Subcutaneous abdominal adipose tissue (tissue), 5 donors: ENCODE data around the gene ZNF428.
A peak's percentile ranks its signal among the peaks of the same experiment; 100 is the strongest.

Experiments used
- H3K27ac ChIP-seq: one replicate; pipeline ENCODE4 v1.7.0; 2013; ENCODE audit warnings: low read depth, mild to moderate bottlenecking, inconsistent platforms, low read length, moderate library complexity
- H3K27me3 ChIP-seq, 5 donors: one replicate each; pipeline ENCODE4 v1.7.0; 2013; ENCODE audit warnings: low read length in 5 of 5, inconsistent platforms in 1 of 5; ENCODE audit not compliant: control insufficient read depth in 5 of 5, insufficient read depth in 4 of 5
- H3K36me3 ChIP-seq, 5 donors: one replicate each; pipeline ENCODE4 v1.7.0; 2013; ENCODE audit warnings: low read length in 5 of 5; ENCODE audit not compliant: control insufficient read depth in 5 of 5, insufficient read depth in 5 of 5
- H3K4me1 ChIP-seq, 5 donors: one replicate each; pipeline ENCODE4 v1.7.0; 2013; ENCODE audit warnings: low read length in 5 of 5, mild to moderate bottlenecking in 3 of 5, moderate library complexity in 1 of 5; ENCODE audit not compliant: control insufficient read depth in 5 of 5, insufficient read depth in 5 of 5
- H3K4me3 ChIP-seq, 5 donors: one replicate each; pipeline ENCODE4 v1.7.0; 2013; ENCODE audit warnings: low read length in 5 of 5, low read depth in 1 of 5
- H3K9ac ChIP-seq, 5 donors: one replicate each; pipeline ENCODE4 v1.7.0; 2013; ENCODE audit warnings: low read length in 5 of 5, mild to moderate bottlenecking in 4 of 5, moderate library complexity in 3 of 5
- H3K9me3 ChIP-seq, 5 donors: one replicate each; pipeline ENCODE4 v1.7.0; 2013; ENCODE audit warnings: low read length in 5 of 5; ENCODE audit not compliant: control insufficient read depth in 5 of 5
- donor health status: healthy.
- donor health status: healthy.
- donor health status: healthy.
- donor health status: healthy.
- donor health status: healthy.

The ZNF428 gene

DNA sequence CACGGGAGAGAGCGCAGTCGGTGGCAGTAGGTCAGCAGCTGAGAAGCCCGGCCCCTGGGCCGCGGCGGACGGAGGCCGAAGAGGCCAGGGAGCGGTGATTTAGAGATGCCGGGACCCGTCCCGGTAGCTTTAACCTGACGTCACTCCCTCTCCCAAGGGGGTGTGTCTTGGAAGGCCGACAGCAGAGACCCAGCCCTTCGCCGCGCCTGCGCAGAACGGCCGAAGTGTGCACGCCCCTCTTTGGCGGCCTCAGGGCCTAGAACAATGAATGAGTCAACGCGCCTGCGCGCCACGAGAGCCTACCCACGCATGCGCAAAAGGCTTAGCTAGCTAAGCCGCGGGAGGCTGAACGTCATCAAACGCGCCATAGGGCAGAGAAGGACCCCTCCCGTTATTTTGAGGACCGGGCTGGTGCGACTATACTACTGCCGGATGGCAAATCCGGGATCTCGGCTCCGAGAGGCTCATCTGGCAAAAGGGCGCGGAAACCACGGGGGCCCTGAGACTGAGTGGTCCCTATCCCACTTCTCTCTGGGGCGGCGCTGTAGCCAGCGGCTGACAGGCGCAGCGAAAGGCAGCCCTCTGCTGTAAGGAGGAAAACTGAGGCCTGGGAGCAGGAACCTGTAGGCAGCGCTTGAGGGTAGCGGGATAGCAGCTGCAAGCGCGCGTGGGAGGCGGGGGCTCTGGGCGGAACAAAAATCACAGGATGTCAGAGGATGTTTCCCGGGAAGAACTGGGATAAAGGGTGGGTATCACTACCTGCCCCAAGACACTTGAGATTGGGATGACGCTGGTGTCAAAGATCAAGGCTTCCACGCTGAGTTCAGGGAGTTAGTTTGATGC, 23.2 kb downstream of the ZNF428 start, which contains the start of the genes IRGQ and ZNF576:
Gene IRGQ (minus strand): TSS at position 136 of the 843 bp plus-strand sequence. CDS start 796 bp downstream, outside the sequence.
Gene ZNF576 (plus strand): TSS at position 597 of the 843 bp plus-strand sequence. CDS start 514 bp downstream, outside the sequence.
- Histone ChIP-seq H3K4me3 (peak within 1 kb of the TSS; percentile 70 to 88 (median 82)), H3K9ac (peak within 1 kb of the TSS; percentile 84 to 96 (median 90)), H3K9me3 (no peaks in the 10 kb centered on the region), H3K27me3 (no peaks in the 10 kb centered on the region), H3K27ac (peak within 1 kb of the TSS; percentile 99), H3K36me3 (peaks cover 0 to 56% (median 41%) of the 10 kb centered on the region in 5 donors), H3K4me1 (peaks cover 8 to 48% (median 40%) of the 10 kb centered on the region in 5 donors)

GRCh38 chr19:43595605-43595998, 23.8 kb downstream of the ZNF428 start:
- no peaks in the 10 kb centered on the region for H3K27me3 ChIP-seq
- no peaks in the 10 kb centered on the region for H3K9me3 ChIP-seq
- peak overlapping the region; percentile 60 to 88 (median 82) for H3K4me3 ChIP-seq
- H3K9ac ChIP-seq = peak overlapping the region; percentile 84 to 94 (median 90)
- peaks cover 0 to 56% (median 43%) of the 10 kb centered on the region in 5 donors for H3K36me3 ChIP-seq
- peak overlapping the region; percentile 89 for H3K27ac ChIP-seq
- peaks cover 8 to 48% (median 40%) of the 10 kb centered on the region in 5 donors for H3K4me1 ChIP-seq

DNA sequence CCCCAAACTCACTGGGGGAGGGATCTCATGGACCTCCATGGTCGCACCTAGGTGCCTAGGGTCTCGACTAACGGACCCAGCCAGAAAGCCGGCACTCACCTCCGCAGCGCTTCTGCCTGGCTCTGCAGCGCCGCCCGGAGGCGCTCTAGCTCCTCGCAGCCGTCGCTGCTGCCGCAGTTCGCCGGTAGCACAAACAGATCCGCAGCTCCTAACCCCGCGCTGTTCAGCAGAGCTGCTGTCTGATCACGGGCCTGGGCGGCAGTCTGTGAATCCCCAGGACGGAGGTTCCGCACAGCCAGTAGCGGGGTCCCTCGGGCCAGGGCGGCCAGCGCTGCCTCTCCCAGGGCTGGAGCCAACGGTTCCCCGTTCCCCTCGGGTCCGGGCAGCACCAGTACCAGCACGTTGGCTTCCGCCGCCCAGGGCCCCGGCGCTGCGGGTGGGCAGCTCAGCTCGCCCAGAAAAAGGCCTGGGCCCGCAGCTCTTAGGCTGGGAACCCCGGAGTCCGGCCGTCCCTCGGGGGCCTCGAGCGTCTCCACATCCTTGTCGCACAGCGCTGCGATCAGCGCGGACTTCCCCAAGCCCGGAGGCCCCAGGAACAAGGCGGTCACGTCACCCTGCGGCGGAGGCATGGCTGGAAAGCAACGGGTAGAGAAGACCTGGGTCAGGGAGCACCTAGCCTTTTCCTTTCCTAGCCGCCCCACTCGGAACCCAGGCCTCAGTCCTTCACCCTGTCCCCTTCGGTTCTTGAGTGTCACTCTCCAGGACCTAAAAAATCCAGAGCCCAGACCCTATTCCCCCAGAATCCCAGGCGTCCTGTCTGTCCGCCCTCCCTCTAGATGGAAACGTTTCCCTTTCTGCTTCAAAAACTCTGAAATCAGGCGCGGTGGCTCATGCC, 24.5 kb downstream of the ZNF428 start:
- Histone ChIP-seq H3K9ac (peak overlapping the region; percentile 84 to 94 (median 90)), H3K4me1 (peaks cover 8 to 48% (median 40%) of the 10 kb centered on the region in 5 donors), H3K27ac (peak overlapping the region; percentile 89), H3K36me3 (peaks cover 0 to 56% (median 45%) of the 10 kb centered on the region in 5 donors), H3K4me3 (peak overlapping the region; percentile 60 to 88 (median 82)), H3K9me3 (no peaks in the 10 kb centered on the region), H3K27me3 (no peaks in the 10 kb centered on the region)

DNA sequence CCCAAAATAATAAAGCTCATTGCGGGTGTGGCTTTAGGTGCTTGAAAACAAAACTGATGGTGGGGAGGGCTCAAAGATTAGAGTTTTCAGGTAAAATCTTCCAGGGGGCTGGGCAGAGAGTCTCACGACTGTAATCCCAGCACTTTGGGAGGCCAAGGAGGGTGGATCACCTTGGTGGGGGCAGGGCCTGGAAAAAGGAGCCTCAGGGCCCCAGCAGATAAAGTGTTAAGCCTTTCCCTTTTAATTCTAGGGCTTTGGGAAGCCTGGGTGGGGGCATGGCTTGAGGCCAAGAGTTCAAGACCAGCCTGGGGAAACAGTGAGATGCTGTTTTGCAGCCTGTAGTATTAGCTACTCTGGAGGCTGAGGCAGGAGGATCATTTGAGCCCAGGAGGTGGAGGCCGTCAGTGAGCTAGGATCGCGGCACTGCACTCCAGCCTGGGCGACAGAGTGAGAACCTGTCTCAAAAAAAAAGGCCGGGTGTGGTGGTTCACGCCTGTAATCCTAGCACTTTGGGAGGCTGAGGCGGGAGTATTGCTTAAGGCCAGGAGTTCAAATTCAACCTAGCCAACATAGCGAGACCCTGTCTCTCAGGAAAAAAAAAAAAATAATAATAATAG, 25.2 kb downstream of the ZNF428 start:
- Histone ChIP-seq H3K36me3 (peaks cover 0 to 50% (median 39%) of the 10 kb centered on the region in 5 donors), H3K27ac (peak overlapping the region; percentile 89), H3K4me3 (peak overlapping the region; percentile 11 to 82 (median 70)), H3K9ac (peak overlapping the region in 4 of 5 donors; percentile 63 to 94 (median 89)), H3K9me3 (no peaks in the 10 kb centered on the region), H3K4me1 (peaks cover 8 to 48% (median 40%) of the 10 kb centered on the region in 5 donors), H3K27me3 (no peaks in the 10 kb centered on the region)

DNA sequence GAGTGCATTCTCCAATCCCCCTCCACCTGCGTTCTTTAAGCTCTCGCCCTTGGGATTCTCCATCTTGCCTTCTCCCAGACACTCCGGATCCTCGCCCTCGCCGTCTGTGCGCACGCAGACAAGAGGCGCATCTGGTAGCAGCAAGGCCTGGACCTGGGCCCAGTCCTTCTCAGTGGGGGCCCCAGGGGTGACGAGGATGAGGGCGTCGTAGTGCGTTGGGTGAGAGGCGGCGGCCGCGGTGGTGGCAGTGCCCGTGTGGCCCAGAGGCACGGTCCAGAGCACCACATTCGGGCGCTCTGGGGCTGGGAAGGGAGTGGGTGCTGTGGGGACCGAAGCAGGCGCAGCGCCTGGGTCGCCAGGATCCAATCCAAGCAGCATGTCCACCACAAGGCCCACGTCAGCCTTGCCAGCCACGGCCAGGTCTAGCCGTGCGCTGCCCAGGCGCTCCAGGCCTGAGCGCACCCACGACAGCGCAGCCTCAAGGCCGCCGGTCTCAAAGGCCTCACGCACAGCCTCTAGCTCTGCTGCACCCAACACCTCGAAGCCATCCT, 26.6 kb downstream of the ZNF428 start:
- H3K9me3 ChIP-seq = no peaks in the 10 kb centered on the region
- peak overlapping the region in 1 of 5 donors; percentile 63 for H3K9ac ChIP-seq
- H3K36me3 ChIP-seq = peaks cover 0 to 46% (median 33%) of the 10 kb centered on the region in 5 donors
- H3K27me3 ChIP-seq = no peaks in the 10 kb centered on the region
- H3K4me3 ChIP-seq = no peak overlapping the region
- no peak overlapping the region for H3K27ac ChIP-seq
- peaks cover 8 to 40% (median 37%) of the 10 kb centered on the region in 5 donors for H3K4me1 ChIP-seq

DNA sequence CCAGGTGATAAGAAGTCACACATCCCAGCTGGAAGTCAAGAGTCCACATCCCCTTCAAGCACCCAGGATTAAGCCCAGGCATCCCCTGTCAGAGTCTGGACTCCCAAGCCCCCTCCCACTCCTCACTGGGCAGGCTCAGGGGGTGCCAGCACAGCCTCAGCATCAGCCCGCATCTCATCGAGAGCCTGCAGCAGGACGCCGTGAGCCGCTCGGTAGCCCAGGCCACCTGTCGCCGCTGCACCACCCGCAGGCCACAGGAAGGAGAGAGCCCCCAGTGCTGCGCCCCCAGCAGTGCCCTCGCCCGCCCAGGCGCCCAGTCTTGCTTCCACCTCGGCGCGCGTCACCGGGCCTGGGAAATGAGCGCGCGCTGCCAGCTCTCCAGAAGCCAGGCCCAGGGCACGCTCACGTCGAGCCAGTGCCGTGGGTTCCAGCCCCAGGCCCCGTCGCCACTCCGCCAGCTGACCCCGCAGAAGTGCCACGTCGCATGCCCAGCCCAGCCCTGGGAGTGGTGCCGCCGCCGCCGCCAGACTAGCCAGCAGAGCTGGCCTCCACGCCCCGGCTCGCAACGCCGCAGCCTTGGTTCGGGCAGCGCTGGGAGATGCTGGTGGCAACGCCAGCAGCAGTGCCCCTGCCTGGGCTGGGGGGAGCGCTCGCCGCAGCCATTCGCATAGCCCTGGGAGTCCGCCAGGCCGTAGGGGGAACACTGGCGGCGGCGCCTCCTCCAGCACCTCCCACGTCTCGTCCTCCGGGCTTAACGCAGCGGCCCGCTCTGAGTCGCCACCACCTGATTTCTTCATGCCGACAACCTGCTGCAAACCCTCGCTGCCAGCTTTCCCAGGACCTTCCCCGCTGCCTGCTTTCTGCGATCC, 27.3 kb downstream of the ZNF428 start:
- H3K27me3 ChIP-seq = no peaks in the 10 kb centered on the region
- H3K9me3 ChIP-seq = no peaks in the 10 kb centered on the region
- no peak overlapping the region for H3K4me3 ChIP-seq
- no peak overlapping the region for H3K27ac ChIP-seq
- peaks cover 5 to 33% (median 30%) of the 10 kb centered on the region in 5 donors for H3K4me1 ChIP-seq
- peaks cover 0 to 46% (median 33%) of the 10 kb centered on the region in 5 donors for H3K36me3 ChIP-seq
- no peak overlapping the region for H3K9ac ChIP-seq

GRCh38 chr19:43589678-43590077, 29.8 kb downstream of the ZNF428 start:
- H3K36me3 ChIP-seq = peaks cover 0 to 51% (median 39%) of the 10 kb centered on the region in 5 donors
- peaks cover 0 to 15% (median 12%) of the 10 kb centered on the region in 5 donors for H3K4me1 ChIP-seq
- H3K9ac ChIP-seq = no peak overlapping the region
- no peak overlapping the region for H3K27ac ChIP-seq
- H3K4me3 ChIP-seq = no peak overlapping the region
- no peaks in the 10 kb centered on the region for H3K27me3 ChIP-seq
- no peaks in the 10 kb centered on the region for H3K9me3 ChIP-seq

DNA sequence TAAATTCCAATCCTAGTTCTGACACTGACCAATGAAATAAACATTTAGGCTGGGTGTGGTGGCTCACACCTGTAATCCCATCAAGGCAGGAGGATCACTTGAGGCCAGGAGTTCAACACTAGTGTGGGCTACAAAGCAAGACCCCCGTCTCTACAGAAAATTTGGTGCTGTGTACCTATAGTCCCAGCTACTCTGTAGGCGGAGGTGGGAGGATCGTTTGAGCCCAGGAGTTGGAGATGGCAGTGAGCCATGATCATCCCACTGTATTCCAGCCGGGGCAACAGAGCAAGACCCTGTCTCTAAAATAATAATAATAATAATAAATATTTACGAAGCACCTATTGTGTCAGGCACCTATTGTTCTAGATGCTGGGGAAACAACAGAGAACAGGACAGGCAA, 30.2 kb downstream of the ZNF428 start:
- no peak overlapping the region for H3K9ac ChIP-seq
- H3K27me3 ChIP-seq = no peaks in the 10 kb centered on the region
- no peak overlapping the region for H3K27ac ChIP-seq
- no peak overlapping the region for H3K4me3 ChIP-seq
- H3K9me3 ChIP-seq = no peaks in the 10 kb centered on the region
- H3K4me1 ChIP-seq = peaks cover 0 to 12% (median 8%) of the 10 kb centered on the region in 5 donors
- H3K36me3 ChIP-seq = peaks cover 0 to 51% (median 39%) of the 10 kb centered on the region in 5 donors
